Panc1 (cell line): ENCODE measurements around the gene FKBP1A. TPM values are rescaled to one million over a fixed set of nuclear protein-coding genes. Genes with fewer than 3 reads are reported as not detected.

Experiments
- ATAC-seq: fragments of 200-7000 bp; cut with Tn5 transposase; 2 replicates; pipeline ENCODE4 v1.9.1; 2020; ENCODE audit warnings: mild to moderate bottlenecking, moderate library complexity
- BruUV-seq: library from RNA; stranded (reverse); fragments of 400-500 nt; replicated peaks from 2 replicates; lab custom pipeline; 2021; lab: Mats Ljungman, UMichigan
- CTCF ChIA-PET: fragments of 300-600 bp; sonication (Branson Sonifier 250); formaldehyde crosslinking; loops from one replicate; lab custom pipeline; 2022; ENCODE audit warnings: antibody characterized with exemption; lab: Charles Lee
- POLR2A ChIA-PET: fragments of 300-600 bp; sonication (Branson Sonifier 250); formaldehyde crosslinking; loops from one replicate; lab custom pipeline; 2022; ENCODE audit warnings: antibody characterized with exemption; lab: Charles Lee
- DNase-seq: peaks from one replicate; pipeline ENCODE4 v3.0.0-alpha.2; 2010; ENCODE audit warnings: low read depth, low spot score
- H3K27ac ChIP-seq: 2 replicates; pipeline ENCODE4 v1.5.1; 2011; ENCODE audit warnings: mild to moderate bottlenecking, low read length, inconsistent platforms
- H3K27me3 ChIP-seq: fragments of 200-500 bp; sonication (Bioruptor generic); 2 replicates; pipeline ENCODE4 v1.6.0; 2014; ENCODE audit warnings: low read length, inconsistent platforms; ENCODE audit not compliant: control insufficient read depth, insufficient read depth
- H3K36me3 ChIP-seq: fragments of 200-500 bp; sonication (Bioruptor generic); 2 replicates; pipeline ENCODE4 v1.5.1; 2014; ENCODE audit warnings: inconsistent platforms, mild to moderate bottlenecking, low read length, moderate library complexity; ENCODE audit not compliant: control insufficient read depth, insufficient read depth
- H3K4me1 ChIP-seq: 2 replicates; pipeline ENCODE4 v1.5.1; 2011; ENCODE audit warnings: inconsistent platforms, mild to moderate bottlenecking, low read length, moderate library complexity; ENCODE audit not compliant: control insufficient read depth, insufficient read depth
- H3K4me3 ChIP-seq, 2 experiments: 2 replicates each; pipeline ENCODE4 v1.5.1; 2011 to 2012; ENCODE audit warnings: low read depth in 2 of 2, low read length in 2 of 2, mild to moderate bottlenecking in 2 of 2, inconsistent platforms in 1 of 2, moderate library complexity in 1 of 2
- H3K9me3 ChIP-seq: fragments of 200-500 bp; sonication (Bioruptor generic); 2 replicates; pipeline ENCODE4 v1.5.1; 2014; ENCODE audit warnings: low read depth, mild to moderate bottlenecking, inconsistent platforms, low read length, moderate library complexity; ENCODE audit not compliant: control insufficient read depth, insufficient read depth
- CTCF ChIP-seq: fragments of 450-650 bp; IDR thresholded peaks from 2 replicates; pipeline ENCODE4 v1.5.1; 2017; ENCODE audit warnings: mild to moderate bottlenecking
- POLR2AphosphoS5 ChIP-seq: IDR thresholded peaks from 2 replicates; pipeline ENCODE4 v1.6.1; 2012; ENCODE audit warnings: mild to moderate bottlenecking, low read depth, low read length, moderate library complexity
- SIN3A ChIP-seq: IDR thresholded peaks from 2 replicates; pipeline ENCODE4 v1.6.1; 2012; ENCODE audit warnings: low read depth, mild to moderate bottlenecking, low read length, moderate library complexity, borderline replicate concordance; ENCODE audit not compliant: insufficient read depth
- TCF7L2 ChIP-seq: IDR thresholded peaks from 2 replicates; pipeline ENCODE4 v1.6.1; 2011; ENCODE audit warnings: mild to moderate bottlenecking, low read depth, low read length, inconsistent platforms
- in situ Hi-C: cut with HindIII; loops from 2 replicates; pipeline ENCODE4 v1.10.0; 2016; ENCODE audit warnings: low sequenced_read_pairs, low pct_unique_long_range_greater_than_20kb
- intact Hi-C: fragments of 100-400 bp; cut with micrococcal nuclease; formaldehyde crosslinking; loops from one replicate; pipeline ENCODE4 v1.10.0; 2022; ENCODE audit not compliant: unreplicated experiment
- total RNA-seq: library from RNA; stranded (reverse); gene quantifications from one replicate; pipeline ENCODE4 v1.2.1, GENCODE V29; 2021; ENCODE audit not compliant: unreplicated experiment
- TF ChIP-seq, protein P1 (sequence below), 2 experiments: IDR thresholded peaks; 2 replicates each; pipeline ENCODE4 v1.6.1; 2011 to 2012; ENCODE audit warnings: low read depth in 2 of 2, control low read depth in 1 of 2, low read length in 1 of 2, mild to moderate bottlenecking in 1 of 2, moderate library complexity in 1 of 2; ENCODE audit not compliant: insufficient read depth in 1 of 2

FKBP1A gene
- total RNA-seq, 1 experiment from 2014 or later = 695 TPM

GRCh38 chr20:1378735-1379125 lies 14.1 kb downstream of the FKBP1A start:
- peaks cover 90% of the 10 kb centered on the region for H3K4me1 ChIP-seq
- intact Hi-C loops = loop anchor here (10.0 kb wide), 1 partner anchor 56 kb away; no protein-coding TSS in a partner anchor

DNA sequence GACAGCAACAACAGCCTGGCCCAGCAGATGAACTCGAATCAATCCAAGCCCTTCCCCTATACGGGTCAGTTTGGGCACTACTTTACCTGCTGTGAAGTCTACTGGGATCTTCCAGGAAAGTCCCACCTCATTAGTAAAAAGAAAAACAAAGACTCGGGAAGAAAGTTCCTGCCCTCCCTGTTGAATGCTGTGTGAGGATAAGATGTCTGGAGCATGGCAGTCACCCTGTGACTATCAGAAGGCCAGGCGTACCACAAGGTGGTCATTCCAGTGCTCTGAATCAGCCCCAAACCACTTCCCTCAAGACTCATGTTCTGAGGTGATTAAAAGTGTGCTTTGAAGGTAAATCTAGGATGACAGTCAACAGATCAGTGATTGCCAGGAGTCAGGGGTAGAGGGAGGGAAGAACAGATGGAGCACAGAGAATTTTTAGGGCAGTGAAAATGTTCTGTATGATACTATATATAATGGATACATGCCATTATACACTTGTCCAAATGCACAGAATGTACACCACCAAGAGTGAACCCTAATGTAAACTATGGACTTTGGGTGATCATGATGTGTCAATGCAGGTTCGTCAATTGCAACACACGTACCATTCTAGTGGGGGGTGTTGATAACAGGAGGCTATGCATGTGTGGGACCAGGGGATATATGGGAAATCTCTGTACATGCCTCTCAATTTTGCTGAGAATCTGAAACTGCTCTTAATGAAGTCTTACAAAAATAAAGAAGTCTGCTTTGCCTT lies 14.7 kb downstream of the FKBP1A start:
- Histone ChIP-seq H3K27me3 (no peaks in the 10 kb centered on the region), H3K4me3 (no peak overlapping the region), H3K9me3 (no peaks in the 10 kb centered on the region), H3K36me3 (peaks cover 5% of the 10 kb centered on the region; the same call in 1 of the 2 replicates), H3K4me1 (peaks cover 85% of the 10 kb centered on the region), H3K27ac (peak overlapping the region; percentile 76)
- in situ Hi-C loops (no loop called here), intact Hi-C loops (loop anchor here (10.0 kb wide), 1 partner anchor 57 kb away; no protein-coding TSS in a partner anchor)
- DNase-seq (peak; percentile 60), ATAC-seq (0 out of 2 replicates have a peak, but pooled peaks have one; percentile 44)
- TF ChIP-seq CTCF (no peak), SIN3A (no peak), TCF7L2 (no peak), POLR2AphosphoS5 (no peak)
- TF ChIP-seq, protein P1, sequence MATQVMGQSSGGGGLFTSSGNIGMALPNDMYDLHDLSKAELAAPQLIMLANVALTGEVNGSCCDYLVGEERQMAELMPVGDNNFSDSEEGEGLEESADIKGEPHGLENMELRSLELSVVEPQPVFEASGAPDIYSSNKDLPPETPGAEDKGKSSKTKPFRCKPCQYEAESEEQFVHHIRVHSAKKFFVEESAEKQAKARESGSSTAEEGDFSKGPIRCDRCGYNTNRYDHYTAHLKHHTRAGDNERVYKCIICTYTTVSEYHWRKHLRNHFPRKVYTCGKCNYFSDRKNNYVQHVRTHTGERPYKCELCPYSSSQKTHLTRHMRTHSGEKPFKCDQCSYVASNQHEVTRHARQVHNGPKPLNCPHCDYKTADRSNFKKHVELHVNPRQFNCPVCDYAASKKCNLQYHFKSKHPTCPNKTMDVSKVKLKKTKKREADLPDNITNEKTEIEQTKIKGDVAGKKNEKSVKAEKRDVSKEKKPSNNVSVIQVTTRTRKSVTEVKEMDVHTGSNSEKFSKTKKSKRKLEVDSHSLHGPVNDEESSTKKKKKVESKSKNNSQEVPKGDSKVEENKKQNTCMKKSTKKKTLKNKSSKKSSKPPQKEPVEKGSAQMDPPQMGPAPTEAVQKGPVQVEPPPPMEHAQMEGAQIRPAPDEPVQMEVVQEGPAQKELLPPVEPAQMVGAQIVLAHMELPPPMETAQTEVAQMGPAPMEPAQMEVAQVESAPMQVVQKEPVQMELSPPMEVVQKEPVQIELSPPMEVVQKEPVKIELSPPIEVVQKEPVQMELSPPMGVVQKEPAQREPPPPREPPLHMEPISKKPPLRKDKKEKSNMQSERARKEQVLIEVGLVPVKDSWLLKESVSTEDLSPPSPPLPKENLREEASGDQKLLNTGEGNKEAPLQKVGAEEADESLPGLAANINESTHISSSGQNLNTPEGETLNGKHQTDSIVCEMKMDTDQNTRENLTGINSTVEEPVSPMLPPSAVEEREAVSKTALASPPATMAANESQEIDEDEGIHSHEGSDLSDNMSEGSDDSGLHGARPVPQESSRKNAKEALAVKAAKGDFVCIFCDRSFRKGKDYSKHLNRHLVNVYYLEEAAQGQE (IDR thresholded peaks at IDR 0.05; ENCODE audit: insufficient read depth in 1 of 2, low read depth in 2 of 2, low read length in 1 of 2) = no peak
- ChIA-PET POLR2A (no interaction called here), CTCF (no interaction called here)
- no TSS peak for BruUV-seq

More at GRCh38 chr20:1378735-1379125, 14.1 kb downstream of the FKBP1A start:
- Histone ChIP-seq H3K9me3 (no peaks in the 10 kb centered on the region), H3K27me3 (no peaks in the 10 kb centered on the region), H3K36me3 (peaks cover 5% of the 10 kb centered on the region; the same call in 1 of the 2 replicates), H3K4me3 (no peak overlapping the region), H3K27ac (peak overlapping the region; percentile 36; the same call in 1 of the 2 replicates)
- in situ Hi-C loops = no loop called here
- ChIA-PET POLR2A (no interaction called here), CTCF (no interaction called here)
- BruUV-seq = no TSS peak
- TF ChIP-seq TCF7L2 (no peak), CTCF (no peak), POLR2AphosphoS5 (no peak; the same call in 1 of the 2 replicates), SIN3A (no peak)
- TF ChIP-seq, protein P1 (IDR thresholded peaks at IDR 0.05; ENCODE audit: insufficient read depth in 1 of 2, low read depth in 2 of 2, low read length in 1 of 2) = no peak
- ATAC-seq = no peak
- DNase-seq = no peak
